ENCODE results near the gene NAB2.

DNA sequence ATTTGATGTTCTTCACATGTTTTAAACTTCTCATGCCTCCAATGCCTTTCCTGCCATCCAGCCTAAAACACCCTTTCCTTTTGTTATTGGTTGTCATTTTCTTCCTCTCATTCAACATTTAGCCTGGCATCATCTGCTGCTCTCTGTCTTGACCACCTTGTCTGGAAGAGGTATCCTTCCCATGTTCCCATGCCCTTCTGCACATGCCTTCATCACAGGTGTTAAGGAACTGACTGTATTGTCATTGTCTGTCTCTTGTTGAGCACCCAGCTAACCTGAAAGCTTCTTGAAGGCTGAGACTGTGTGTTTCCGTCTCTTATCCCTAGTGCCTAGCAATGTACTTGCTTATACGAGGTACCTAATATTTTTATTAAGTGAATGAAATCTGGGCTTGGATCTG lies 34.9 kb downstream of the NAB2 start:
- no peak for TF ChIP-seq POLR2AphosphoS5 (IDR thresholded peaks at IDR 0.05; ENCODE audit: insufficient read depth in 1 of 2, low read depth in 1 of 2)
- TF ChIP-seq, protein P1, sequence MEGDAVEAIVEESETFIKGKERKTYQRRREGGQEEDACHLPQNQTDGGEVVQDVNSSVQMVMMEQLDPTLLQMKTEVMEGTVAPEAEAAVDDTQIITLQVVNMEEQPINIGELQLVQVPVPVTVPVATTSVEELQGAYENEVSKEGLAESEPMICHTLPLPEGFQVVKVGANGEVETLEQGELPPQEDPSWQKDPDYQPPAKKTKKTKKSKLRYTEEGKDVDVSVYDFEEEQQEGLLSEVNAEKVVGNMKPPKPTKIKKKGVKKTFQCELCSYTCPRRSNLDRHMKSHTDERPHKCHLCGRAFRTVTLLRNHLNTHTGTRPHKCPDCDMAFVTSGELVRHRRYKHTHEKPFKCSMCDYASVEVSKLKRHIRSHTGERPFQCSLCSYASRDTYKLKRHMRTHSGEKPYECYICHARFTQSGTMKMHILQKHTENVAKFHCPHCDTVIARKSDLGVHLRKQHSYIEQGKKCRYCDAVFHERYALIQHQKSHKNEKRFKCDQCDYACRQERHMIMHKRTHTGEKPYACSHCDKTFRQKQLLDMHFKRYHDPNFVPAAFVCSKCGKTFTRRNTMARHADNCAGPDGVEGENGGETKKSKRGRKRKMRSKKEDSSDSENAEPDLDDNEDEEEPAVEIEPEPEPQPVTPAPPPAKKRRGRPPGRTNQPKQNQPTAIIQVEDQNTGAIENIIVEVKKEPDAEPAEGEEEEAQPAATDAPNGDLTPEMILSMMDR (IDR thresholded peaks at IDR 0.05) = no peak

All from vagina (tissue), 2 donors.